Testis (tissue), 2 donors: ENCODE data around the gene PRR3.
A peak's percentile ranks its signal among the peaks of the same experiment; 100 is the strongest.
"Not testable (repeated sequence)": the region's sequence is repeated elsewhere in the genome, so short reads cannot be mapped to it uniquely, and the experiment has no call there.

Experiments used
- CTCF ChIP-seq, 3 experiments: fragments of 450-650 bp in 2 of 3; fragments of 200-600 bp in 1 of 3; sonication (generic) in 1 of 3; IDR thresholded peaks; one replicate each; pipeline ENCODE4 v1.5.1; 2016 to 2019; ENCODE audit warnings: antibody characterized with exemption in 3 of 3, mild to moderate bottlenecking in 2 of 3, moderate library complexity in 1 of 3
- POLR2A ChIP-seq: fragments of 450-650 bp; IDR thresholded peaks from one replicate; pipeline ENCODE4 v1.6.1; 2017; ENCODE audit warnings: antibody characterized with exemption, mild to moderate bottlenecking, moderate library complexity

GRCh38 chr6:30597315-30598144, 40.4 kb downstream of the PRR3 start:
- TF ChIP-seq CTCF (IDR thresholded peaks at IDR 0.05), result peak; percentile 66 to 71 (median 69)
- not testable (repeated sequence) for TF ChIP-seq POLR2A
